Stomach (tissue), 8 donors: ENCODE data around the gene SRSF10. TPM values are rescaled to one million over a fixed set of nuclear protein-coding genes. Genes with fewer than 3 reads are reported as not detected.

Experiments
- polyA plus RNA-seq, 3 donors: library from polyadenylated mRNA; stranded (reverse); fragments of 200-250 nt; gene quantifications; one replicate each; pipeline ENCODE4 v1.2.3, GENCODE V29; 2013
- small RNA-seq, 4 donors: library from RNA; depleted of rRNA; stranded (forward); fragments of <200 nt; gene quantifications; one replicate each; pipeline ENCODE3, GENCODE V24; 2016
- total RNA-seq, 5 donors: library from RNA; depleted of rRNA; stranded (reverse); fragments of >200 nt; gene quantifications; one replicate each; pipeline versions ENCODE4 v1.1.0 to v1.2.3, GENCODE V29; 2014 to 2016
- donor health status: healthy with polysubstance abuse.
- donor health status: Bipolar disorder and iron deficiency.
- donor health status: healthy.

The SRSF10 gene
- total and polyA plus RNA-seq, 8 donors = 41.7 to 285 (median 89.6) TPM

Small RNA genes lying within 50 kb of the gene (small RNA-seq; reads per million reads assigned to genes)
- 0 reads per million in 4 donors for gene MIR378F

Other genes with a start within 250 kb of the SRSF10 start
- gene ELOA, start 236.9 kb downstream of the SRSF10 start, total RNA-seq = 10 to 100 TPM in 4 of 5 donors, 1 to 10 TPM in 1; 7.2 to 54.0 (median 32.5) TPM
- 10 to 100 TPM; 19.1 to 28.1 (median 22.6) TPM for gene ELOA, start 236.9 kb downstream of the SRSF10 start, polyA plus RNA-seq
- gene PITHD1, start 201.9 kb downstream of the SRSF10 start, total RNA-seq = 10 to 100 TPM; 18.1 to 62.0 (median 34.5) TPM
- gene PITHD1, start 201.9 kb downstream of the SRSF10 start, polyA plus RNA-seq = 10 to 100 TPM; 35.2 to 52.1 (median 47.5) TPM
- gene LYPLA2, start 189.2 kb downstream of the SRSF10 start, total RNA-seq = 10 to 100 TPM; 29.0 to 84.6 (median 36.2) TPM
- 10 to 100 TPM; 61.1 to 85.2 (median 67.6) TPM for gene LYPLA2, start 189.2 kb downstream of the SRSF10 start, polyA plus RNA-seq
- gene GALE, start 179.6 kb downstream of the SRSF10 start, total RNA-seq = 100 to 1,000 TPM in 3 of 5 donors, 10 to 100 TPM in 2; 34.4 to 401 (median 134) TPM
- 100 to 1,000 TPM; 107 to 443 (median 165) TPM for gene GALE, start 179.6 kb downstream of the SRSF10 start, polyA plus RNA-seq
- gene HMGCL, start 154.9 kb downstream of the SRSF10 start, total RNA-seq = 10 to 100 TPM in 4 of 5 donors, not detected in 1; 20.1 to 52.7 (median 36.7) TPM
- 10 to 100 TPM; 39.8 to 71.0 (median 46.1) TPM for gene HMGCL, start 154.9 kb downstream of the SRSF10 start, polyA plus RNA-seq
- 10 to 100 TPM in 3 of 5 donors, 1 to 10 TPM in 2; 4.1 to 80.0 (median 29.0) TPM for gene FUCA1, start 112.0 kb downstream of the SRSF10 start, total RNA-seq
- 10 to 100 TPM; 12.4 to 27.3 (median 18.6) TPM for gene FUCA1, start 112.0 kb downstream of the SRSF10 start, polyA plus RNA-seq
- under 1 TPM in 1 of 5 donors, not detected in 4; 0.18 TPM for gene CNR2, start 67.0 kb downstream of the SRSF10 start, total RNA-seq
- under 1 TPM in 1 of 3 donors, not detected in 2; 0.23 TPM for gene CNR2, start 67.0 kb downstream of the SRSF10 start, polyA plus RNA-seq
- 100 to 1,000 TPM in 1 of 5 donors, 10 to 100 TPM in 4; 38.5 to 181 (median 66.6) TPM for gene PNRC2, start 20.5 kb downstream of the SRSF10 start, total RNA-seq
- gene PNRC2, start 20.5 kb downstream of the SRSF10 start, polyA plus RNA-seq = 100 to 1,000 TPM in 2 of 3 donors, 10 to 100 TPM in 1; 59.3 to 172 (median 103) TPM
- gene MYOM3, start 131.8 kb upstream of the SRSF10 start, total RNA-seq = 1 to 10 TPM in 2 of 5 donors, under 1 TPM in 2, not detected in 1; 0.14 to 1.8 (median 1.1) TPM
- gene MYOM3, start 131.8 kb upstream of the SRSF10 start, polyA plus RNA-seq = under 1 TPM; 0.12 to 0.18 (median 0.15) TPM
- 1 to 10 TPM in 3 of 5 donors, under 1 TPM in 1, not detected in 1; 0.43 to 4.1 (median 2.0) TPM for gene IL22RA1, start 162.8 kb upstream of the SRSF10 start, total RNA-seq
- gene IL22RA1, start 162.8 kb upstream of the SRSF10 start, polyA plus RNA-seq = 1 to 10 TPM; 1.2 to 2.1 (median 1.4) TPM
- gene IFNLR1, start 207.0 kb upstream of the SRSF10 start, total RNA-seq = 1 to 10 TPM in 3 of 5 donors, under 1 TPM in 1, not detected in 1; 0.45 to 6.1 (median 4.2) TPM
- 1 to 10 TPM in 1 of 3 donors, under 1 TPM in 2; 0.31 to 1.1 (median 0.87) TPM for gene IFNLR1, start 207.0 kb upstream of the SRSF10 start, polyA plus RNA-seq